Myocyte (in vitro differentiated cells): ENCODE measurements around the gene CRAT. TPM values are rescaled to one million over a fixed set of nuclear protein-coding genes. Genes with fewer than 3 reads are reported as not detected.

Experiments
- DNase-seq: peaks from one replicate; pipeline ENCODE4 v3.0.0-alpha.2; 2012; ENCODE audit warnings: low read depth
- total RNA-seq: library from RNA; depleted of rRNA; stranded (reverse); fragments of >200 nt; gene quantifications from 2 replicates; pipeline ENCODE4 v1.2.3, GENCODE V29; 2014

Gene CRAT
- total RNA-seq, 1 donor from 2014 or later, result 102 TPM

- DNase-seq, result peak; percentile 40
These were observed 1.0 kb upstream of the CRAT start for GRCh38 chr9:129111528-129112151.

- peak; percentile 96 for DNase-seq
These were observed 447 bp downstream of the CRAT start for GRCh38 chr9:129109952-129110739.

DNA sequence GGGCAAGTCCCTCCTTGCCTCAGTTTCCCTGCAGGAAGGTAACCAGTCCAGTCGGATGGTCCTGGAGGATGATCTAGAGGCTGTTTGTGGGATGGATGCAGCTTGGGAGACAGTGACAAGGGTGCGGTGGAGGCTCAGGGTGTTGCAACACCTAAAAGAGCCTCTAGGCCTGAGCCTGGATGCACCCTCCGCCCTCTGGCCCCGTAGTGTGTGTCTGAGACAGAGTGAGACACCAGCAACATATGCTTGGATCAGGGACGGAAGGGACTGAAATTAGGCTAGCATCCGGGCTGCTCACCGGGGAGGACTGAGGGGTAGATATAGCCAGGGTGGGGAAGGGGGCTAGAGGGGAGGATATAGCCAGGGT lies 1.1 kb downstream of the CRAT start:
- peak; percentile 43 for DNase-seq

- peak; percentile 63 for DNase-seq
These were observed 1.6 kb downstream of the CRAT start for GRCh38 chr9:129108805-129109536.

DNA sequence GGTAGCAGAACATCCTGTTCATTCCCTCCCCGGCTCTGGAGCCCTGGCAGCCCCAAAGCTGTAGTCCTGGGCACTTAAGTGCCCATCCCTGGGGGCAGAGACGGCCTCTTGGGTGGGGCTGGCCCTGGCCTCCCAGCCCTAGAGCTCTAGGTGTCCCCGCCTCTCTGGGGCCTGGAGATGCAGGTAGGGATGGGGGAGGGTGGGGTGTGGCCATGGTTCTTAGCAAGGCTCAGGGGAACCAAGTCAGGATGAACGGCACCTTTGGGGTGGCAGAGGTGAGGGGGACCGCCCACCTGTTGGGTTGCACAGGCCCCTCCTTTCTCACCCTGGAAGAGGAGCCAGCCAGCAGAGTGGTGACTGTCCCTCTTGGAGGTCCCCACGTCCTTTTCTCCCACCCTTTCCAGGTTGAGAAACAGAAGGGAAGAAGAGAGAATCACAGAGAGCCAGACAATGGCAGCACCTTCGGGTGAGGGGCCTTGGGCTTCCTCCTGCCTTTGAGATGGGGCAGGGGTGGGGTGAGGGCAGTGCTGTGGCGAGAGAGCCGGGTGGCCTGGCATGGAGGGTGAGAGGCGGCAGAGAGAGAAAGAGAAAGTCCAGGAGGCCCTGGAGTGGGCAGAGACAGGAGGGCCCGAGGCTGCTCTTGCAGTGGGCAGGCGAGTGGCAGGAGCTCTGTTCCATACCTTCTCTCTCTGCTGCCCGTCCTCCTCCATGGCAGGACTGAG lies 2.3 kb downstream of the CRAT start:
- no peak for DNase-seq

GRCh38 chr9:129107651-129108050 lies 2.9 kb downstream of the CRAT start:
- DNase-seq, result no peak

GRCh38 chr9:129105857-129106694 lies 4.5 kb downstream of the CRAT start:
- no peak for DNase-seq

DNA sequence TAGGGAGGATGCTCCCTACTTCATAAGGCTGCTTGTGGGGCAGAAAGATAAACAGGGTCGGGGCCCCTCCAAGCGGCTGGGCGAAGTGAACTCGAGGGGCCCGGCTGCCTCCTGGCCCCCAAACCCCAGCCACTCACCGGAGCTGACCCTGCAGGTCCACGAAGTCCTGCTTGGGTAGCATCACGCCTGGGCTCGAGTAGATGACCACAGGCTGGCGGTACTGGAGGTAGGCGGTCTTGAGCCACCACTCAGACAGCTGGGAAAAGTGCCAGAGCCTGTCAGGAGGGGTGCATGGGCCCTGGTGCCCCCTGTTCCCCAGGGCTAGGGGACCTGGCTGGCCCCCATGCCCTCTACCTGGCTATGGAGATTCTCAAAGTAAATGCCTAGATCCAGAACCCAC lies 6.5 kb downstream of the CRAT start:
- no peak for DNase-seq

- peak; percentile 65 for DNase-seq
These were observed 7.0 kb downstream of the CRAT start for GRCh38 chr9:129103595-129103965.

DNA sequence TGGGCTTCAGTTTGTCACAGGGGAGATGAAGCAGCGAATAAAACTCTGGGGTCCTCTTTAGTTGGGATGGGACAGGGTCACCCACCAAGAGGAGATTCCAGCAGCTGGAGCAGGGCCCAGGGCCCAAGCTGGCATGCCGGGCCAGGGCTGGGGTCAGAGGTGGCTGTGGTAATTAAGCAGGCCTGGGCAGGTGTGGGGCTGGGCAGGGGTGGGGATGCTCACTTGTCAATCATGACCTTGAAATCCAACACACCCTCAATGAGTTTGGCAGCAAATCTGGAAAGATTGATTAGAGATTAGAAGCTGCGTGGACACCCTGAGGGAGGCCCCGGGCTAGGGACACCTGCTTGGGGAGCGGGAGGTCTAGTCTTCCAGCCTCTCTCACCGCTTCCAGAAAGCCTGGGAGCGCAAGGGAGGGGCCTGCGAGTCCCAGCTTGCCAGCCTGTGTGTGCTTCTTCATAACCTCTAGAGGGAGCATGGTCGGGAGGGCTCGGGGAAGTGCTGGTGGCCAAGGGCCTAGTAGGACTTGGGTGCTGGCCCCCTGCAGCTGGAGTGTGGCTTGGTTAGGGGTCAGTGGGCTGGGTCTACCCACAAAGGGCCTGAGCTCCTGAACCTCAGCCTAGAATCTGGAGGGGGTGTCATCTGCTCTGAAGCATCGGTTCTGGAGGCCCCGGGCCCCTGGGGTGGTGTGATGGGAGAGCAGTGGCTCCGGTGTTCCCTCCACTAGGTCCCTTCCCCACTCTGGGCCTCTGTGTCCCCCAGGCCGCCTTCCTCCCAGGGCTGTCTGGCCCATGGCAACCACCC lies 7.6 kb downstream of the CRAT start:
- peak; percentile 59 for DNase-seq

DNA sequence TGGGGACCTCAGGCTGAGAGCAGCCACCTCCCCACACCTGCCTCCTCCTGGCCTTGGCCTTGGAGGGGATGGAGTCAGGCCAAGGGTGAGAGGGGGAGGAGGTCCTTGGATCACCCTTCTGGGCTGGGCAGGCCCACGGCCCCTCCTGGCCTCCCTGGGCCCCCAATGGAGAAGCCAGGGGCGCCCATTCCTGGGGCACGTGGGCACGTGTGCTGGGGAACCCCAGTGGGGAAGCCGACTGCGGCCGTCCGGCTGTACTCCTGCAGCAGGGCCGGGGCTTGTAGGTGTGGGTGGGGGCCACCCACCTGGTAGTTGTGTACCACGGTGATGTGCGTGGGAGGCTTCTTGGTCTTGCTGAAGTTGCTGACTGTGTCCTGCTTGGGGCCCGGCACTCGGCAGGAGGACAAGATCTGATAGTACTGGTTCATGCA lies 8.5 kb downstream of the CRAT start:
- no peak for DNase-seq

DNA sequence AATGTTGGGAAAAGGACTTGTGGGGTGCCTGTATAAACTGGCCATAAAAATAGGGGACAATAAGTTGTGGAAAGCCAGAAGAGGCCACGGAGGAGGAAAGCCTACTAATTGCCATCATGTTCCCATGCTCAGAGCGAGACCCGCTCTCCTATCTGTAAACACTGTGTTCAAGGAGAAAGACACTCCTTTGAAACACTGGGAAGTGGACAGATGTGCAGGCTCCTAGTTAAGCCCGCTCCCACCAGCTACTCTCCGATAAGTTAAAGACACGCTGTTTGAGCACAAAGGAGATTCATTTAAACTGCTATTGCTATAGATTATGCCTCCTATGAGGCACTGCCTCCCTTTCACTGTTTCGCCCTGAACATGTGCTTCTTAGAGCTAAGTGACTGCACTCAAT lies 9.3 kb downstream of the CRAT start:
- DNase-seq, result no peak

DNA sequence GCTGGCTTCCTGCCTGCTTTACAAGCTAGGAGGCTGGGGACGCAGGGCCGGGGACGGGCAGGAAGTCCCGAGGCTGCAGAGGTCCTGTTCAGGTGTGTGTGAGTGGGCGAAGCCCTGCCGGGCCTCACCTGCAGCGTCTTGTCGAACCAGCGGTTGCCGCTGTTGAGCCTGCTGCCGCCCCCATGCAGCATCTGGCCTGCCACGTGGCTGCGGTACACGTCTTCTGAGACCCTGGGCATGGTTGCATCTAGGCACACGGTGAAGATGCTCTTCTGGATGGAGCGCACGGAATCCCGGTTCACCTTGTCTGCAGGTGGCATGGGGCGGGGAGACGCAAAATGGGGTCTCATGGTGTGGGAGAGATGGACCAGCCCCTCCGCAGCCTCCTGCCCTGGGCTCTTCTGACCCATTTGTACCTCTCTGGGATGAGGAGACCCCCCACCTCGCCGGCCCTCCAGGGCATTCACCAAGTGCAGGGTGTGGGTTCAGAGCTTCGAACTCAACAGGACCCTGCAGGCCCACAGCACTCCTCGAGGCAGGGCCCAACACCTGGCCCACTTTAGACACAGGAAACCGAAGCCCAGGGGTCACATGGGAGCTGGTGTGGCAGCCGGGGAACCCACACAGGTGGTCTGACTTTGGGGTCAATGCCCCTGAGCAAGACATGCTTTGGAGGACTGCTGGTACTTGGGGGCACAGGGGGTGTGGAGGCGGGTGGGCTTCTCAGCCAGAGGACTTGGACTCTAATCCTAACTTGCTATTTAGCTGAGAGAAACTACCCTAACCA lies 10.0 kb downstream of the CRAT start:
- no peak for DNase-seq

- DNase-seq, result no peak
These were observed 12.3 kb downstream of the CRAT start for GRCh38 chr9:129098328-129098727.

DNA sequence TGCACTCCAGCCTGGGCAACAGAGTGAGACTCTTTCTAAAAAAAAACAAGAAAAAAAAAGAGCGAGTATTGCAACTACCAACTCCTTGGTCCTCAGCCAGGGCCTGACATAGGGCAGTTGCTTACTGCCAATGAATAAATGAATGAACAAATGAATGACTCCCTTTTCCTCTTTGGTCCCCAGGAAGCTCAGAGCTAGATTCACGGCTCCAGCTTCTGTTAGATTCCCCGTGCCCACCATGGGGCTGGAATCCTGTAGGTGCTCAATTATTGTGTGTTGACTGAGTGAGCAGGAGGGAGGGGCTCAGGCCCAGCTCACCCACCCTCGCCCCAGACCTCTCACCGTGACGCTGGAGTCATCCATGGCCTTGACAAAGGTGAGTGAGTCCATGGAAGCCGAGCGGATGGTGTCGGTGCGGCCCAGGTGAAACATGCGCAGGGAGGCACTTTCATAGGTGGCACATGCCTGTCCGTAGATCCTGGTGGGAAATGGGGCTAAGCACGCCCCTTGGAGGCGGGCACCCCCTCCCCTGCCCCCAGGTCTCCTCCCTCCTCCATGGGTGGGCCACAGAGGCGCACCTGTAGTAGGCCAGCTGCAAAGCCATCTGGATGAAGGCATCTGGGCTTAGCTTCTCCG lies 12.8 kb downstream of the CRAT start:
- DNase-seq, result no peak

GRCh38 chr9:129095908-129096307 lies 14.7 kb downstream of the CRAT start:
- DNase-seq, result no peak

DNA sequence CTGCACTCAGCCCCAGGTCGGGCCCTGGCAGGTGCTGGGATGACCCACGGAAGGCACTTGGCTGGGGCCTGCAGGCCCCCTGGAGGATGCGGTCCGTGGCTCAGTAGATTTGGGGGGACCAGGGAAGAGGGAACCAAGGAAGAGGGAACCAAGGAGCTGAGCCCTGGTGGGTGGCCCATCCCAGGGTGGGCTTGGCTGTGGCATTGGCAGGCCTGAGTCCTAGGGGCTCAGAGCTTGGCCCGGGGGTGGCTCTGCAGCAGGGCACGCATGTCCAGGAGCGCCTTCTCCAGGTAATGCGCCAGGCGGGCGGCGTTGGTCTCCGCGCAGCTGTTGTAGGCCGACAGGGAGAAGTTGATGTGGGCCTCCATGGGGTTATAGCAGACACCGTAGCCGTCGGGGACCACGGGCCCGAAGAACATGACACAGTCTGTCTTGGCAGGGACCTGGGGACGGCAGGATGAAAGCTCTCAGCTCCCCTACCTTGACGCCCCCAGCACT lies 15.4 kb downstream of the CRAT start:
- no peak for DNase-seq

DNA sequence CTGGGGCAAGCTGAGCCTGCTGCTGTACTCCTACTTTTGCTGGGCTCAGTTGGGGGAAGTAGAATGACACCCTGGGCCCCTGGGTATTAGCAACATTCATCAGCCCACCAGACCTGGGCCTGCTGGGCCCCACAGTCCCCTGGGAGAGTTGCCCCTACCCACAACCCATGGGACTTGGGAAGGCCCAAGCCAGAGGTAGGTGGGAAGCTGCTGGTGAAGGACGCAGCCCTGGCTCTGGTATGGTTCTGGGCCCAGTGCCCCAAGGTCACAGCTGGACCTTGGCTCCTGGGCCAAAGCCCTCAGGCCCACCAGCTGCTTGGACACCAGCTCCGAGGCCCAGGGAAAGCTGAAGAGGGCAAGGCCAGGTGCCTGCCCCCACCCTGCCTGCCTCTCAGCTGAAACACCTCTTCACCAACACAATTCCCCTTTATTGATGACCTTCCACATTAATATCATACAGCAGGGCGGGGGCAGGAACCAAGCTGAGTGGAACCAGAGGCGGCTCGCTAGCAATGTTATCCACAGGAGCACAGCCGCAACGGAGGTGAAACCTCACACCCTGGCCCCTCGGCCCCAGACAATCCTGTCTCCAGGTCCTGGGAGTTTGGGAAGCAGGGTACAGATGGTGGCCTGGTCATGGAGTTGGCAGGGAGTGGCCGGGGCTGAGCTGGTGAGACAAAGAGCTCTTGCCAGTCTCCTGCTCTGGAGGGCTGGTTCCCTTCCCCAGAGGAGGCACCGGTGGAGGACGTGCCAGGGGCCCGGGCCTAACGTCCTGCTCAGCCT lies 16.0 kb downstream of the CRAT start:
- DNase-seq, result no peak
